GM21529 (cell line): ENCODE data around the gene SMOC2.
"Not testable (repeated sequence)": the region's sequence is repeated elsewhere in the genome, so short reads cannot be mapped to it uniquely, and the experiment has no call there.

ENCODE experiments used
- ATAC-seq: cut with Tn5 transposase; IDR thresholded peaks from one replicate; pipeline ENCODE4 v1.9.1; 2021; ENCODE audit not compliant: unreplicated experiment

Gene SMOC2

DNA sequence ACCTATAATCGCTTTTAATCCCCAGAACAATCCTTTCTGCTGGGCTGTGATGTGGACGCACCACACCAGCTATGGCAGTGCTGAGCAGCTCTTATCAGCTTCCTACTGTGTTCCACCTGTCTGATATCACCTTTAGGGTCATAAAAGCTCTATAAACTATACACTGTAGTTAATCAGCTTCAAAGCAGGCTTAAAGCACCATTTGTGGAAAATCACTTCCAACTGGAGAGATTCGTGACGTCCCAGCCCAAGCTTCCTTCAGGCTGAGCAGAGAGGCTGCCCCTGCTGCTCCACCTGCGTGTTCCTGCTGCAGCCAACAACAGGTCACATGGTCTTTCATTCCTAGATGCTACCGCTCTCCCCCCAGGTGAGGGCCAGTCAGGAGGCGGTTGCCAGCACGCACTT is 156.5 kb downstream of the SMOC2 start:
- ATAC-seq: no peak

DNA sequence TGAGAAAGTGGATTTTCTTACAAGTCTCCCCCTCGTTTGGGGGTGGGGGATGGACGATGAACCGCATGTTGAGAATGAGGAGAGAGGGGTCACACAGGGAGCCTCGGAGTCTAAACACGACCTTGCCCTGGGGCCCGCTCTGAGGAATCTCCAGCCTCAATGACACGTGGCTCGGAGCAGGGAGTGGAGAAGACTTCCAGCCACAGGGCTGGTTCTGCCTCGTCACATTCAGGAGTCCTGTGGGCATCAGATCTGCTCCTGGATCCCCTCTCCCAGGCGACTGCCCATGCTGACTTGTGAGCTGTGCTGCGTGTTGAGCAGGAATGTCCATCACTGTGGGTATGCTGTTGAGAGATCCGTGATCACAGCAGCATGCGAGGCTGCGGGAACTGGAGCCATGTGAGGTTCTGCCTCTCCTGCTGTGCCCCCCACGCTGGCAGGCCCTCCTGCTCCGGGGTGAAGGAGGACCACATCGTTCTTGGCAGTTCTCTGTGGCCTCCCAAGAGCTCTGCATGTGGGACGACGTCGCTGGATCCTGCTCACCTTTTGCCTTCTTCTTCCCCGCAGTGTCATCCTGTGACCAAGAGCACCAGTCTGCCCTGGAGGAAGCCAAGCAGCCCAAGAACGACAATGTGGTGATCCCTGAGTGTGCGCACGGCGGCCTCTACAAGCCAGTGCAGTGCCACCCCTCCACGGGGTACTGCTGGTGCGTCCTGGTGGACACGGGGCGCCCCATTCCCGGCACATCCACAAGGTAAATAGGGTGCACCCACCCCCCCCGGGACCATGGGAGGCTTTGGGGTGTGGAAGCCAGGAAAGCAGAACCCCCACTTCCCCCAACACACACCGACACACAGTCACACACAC is 157.5 kb downstream of the SMOC2 start:
- ATAC-seq: no peak

DNA sequence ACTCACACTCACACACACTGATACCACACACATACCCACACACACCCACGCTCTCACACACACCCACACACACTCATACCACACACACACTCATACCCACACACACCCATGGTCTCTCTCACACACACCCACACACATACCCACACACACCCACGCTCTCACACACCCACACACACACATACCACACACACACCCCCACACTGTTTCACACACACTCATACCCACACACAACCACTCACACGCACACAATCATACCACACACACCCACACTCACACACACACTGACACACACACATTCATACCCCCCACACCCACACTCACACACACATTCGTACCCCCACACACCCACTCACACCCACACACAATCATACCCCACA is 158.1 kb downstream of the SMOC2 start:
- no peak for ATAC-seq

DNA sequence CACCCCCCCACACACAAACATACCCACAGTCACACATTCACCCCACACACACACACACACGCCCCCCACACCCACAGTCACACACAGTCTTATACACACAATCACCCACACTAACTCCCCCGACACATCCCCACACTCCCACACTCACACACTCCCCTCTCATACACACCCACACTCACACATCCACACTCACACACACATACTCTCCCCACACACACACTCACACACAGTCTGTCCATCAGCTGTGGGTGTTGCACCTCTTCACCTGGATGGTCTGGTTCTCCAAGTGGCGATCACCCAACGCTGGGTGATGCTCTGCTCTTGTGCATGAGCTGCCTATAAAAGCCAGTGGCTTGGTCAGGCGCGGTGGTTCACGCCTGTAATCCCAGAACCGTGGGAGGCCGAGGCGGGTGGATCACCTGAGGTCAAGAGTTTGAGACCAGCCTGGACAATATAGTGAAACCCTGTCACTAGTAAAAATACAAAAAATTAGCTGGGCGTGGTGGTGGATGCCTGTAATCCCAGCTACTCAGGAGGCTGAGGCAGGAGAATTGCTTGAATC is 158.9 kb downstream of the SMOC2 start:
- no peak for ATAC-seq

DNA sequence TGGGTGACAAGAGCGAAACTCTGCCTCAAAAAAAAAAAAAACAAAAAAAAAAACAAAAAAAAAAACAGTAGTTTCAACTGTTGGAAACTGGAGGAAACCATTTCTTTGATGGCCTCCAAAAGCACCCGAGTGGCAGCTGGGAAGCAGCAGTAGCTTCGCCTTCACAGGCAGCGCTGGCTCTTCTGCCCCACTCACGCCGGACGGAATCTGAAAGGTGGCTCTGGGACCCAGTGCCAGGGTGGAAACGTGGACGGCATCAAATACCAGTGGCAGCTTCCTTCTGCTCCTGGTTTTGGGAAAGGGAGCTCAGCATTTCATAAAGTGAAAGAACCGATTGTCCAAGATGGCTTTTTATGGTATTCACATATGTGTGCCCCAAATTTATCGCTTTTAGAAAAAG is 159.4 kb downstream of the SMOC2 start:
- ATAC-seq: no peak

DNA sequence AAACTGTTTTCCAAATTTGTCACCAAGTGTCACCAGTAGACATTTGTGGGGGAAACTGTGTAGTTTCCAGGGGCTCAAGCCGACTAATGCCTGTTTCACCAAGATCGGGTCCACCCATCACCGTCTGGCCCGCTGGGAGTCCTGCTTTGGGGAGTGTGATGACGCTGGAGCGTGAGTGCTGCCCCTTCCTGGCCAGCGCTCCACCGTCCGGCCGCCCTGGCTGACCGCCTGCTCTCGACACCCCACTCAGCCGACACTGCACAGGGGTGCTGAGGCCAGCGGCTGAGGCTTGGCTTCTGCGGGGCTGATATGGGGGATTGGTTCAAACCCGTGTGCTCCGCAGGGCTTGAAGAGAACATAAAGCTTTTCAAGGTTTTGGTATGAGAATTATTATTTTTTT is 160.1 kb downstream of the SMOC2 start:
- ATAC-seq: no peak

DNA sequence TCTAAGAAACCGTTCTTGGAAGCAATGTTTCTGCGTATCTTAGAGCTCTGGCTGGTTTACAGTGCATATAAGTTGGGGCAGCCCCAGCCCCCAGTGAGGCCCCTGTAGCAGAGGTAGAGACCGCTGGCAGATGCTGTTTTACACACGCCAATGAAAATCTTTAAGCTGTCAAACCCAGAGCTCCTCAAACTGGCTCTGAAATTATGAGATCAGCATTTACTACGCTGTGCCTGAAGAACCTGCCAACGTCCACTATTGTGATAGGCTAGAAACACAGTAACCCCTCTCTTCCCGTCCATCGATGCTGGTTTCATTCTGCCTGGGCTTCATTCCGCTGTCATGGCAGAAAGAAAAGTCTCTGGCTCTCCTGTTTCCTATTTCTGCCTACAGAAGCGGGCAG is 160.6 kb downstream of the SMOC2 start:
- no peak for ATAC-seq

DNA sequence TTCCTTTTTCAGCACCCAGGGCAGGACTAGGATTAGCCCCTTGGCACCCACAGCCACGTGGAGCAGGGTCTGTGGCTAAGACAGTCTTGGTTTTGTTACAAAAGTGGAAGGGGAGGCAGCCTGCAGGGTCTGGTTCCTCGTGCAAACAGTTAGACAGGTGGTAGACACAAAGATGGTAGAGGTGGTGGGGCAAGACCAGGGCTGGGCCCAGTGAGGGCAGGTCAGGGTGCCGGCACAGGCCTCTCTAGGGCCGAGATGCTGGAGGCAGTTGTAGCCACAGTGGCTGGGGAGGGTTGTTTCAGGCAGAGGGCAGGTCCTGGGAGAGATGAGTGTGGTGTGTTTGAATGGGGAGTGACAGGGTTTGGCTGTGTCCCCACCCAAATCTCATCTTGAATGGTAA is 161.6 kb downstream of the SMOC2 start:
- no peak for ATAC-seq

DNA sequence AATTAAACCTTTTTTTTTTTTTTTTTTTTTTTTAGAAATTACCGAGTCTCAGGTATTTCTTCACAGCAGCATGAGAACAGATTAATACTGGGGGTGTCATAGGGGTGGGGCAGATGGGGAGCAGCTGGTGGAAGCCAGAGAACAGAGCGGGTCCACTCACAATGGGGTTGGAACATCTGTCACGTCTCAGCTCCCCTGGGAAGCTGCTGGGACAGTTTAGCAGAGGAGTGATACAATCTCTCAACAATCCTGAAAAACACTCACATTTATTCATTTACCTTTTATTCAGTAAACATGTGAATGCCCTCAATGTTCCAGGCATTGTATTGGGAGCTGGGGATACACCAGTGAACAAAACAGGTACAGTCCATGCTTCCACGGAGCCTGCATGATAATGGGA is 162.2 kb downstream of the SMOC2 start:
- ATAC-seq: no peak

DNA sequence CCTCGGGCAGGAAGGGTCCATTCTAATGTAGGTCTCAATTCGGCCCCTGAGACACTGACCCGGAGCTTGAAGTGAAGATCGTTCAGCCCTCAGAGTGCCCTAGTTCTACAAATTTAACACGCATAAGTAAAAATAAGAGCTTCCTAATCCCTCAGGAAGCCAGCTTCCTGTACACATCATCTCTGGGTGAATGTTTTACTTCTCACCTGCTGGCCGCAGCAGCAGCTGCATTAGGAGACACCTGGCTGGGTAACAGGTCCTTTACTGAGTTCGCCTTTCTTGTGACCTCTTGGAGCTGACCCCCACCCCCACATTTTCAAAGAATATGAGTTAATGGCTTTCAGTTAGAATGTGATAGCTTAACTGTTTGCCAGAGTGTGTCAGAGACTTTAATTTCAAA is 165.0 kb downstream of the SMOC2 start:
- ATAC-seq: no peak

DNA sequence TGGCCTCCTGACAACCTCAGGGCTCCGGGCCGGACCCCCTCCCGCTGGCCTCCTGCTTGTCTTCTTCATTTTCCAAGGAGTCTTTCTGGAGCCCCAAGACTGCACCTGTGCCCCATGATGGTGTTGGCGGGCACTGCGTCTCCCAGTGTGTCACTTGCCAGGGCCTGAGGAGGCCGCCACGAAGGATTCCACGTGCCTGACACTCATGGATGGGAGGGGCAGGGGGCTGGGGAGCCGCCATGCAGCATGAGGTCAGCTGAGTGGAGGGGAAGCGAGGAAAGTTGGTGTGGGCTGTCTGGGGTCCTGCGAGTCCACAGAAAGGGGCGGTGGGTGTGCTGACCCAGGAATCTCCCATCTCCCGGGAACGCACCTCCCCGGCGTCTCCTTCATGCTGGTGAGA is 165.7 kb downstream of the SMOC2 start:
- no peak for ATAC-seq

DNA sequence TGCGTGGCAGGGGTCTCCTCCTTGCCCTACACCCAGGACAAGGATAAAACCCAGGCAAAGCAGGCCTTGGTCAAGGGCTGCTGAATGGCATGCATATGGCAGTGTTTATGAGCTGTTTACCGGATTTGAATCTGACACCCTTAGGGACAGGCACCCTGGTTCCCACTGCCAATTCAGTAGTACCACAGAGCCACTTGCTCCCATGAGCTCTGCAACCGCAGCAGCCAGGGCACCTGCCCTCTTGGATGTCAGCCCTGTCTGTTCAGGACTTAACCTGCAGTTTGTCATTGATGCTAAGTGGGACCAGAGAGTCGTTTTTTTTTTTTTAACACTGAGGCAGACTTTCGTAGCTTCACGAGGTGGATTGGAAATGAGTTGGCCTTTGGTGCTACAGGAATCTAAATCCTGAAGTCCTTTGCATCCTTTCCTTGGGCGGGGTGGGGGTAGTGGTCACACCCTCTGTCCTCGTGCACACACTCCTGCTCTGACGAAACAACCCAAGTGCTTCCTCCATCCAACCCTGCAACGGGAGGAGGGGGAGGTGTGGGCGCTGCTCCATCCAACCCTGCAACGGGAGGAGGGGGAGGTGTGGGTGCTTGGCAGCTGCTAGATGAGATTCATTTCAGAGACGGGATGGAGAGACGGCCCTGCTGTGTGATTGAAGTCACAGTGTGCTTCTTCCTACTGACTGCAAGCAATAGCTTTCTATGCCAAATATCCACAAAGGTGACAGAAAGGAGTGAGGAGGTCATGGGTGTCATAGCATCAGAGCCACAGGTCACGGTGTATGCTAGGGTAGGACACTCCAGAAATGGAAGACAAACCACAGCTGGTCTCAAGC is 166.5 kb downstream of the SMOC2 start:
- no peak for ATAC-seq

DNA sequence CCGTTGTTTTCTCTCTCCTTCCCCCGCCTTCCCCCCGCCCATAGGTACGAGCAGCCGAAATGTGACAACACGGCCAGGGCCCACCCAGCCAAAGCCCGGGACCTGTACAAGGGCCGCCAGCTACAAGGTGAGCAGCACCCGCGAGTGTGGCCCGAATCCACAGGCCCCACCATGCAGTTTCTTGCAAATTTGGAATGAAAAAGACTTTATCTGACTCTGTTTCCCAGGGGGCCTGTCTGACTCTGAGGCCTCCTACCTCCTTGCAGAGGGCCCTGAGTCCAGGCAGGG is 167.1 kb downstream of the SMOC2 start:
- ATAC-seq: no peak

DNA sequence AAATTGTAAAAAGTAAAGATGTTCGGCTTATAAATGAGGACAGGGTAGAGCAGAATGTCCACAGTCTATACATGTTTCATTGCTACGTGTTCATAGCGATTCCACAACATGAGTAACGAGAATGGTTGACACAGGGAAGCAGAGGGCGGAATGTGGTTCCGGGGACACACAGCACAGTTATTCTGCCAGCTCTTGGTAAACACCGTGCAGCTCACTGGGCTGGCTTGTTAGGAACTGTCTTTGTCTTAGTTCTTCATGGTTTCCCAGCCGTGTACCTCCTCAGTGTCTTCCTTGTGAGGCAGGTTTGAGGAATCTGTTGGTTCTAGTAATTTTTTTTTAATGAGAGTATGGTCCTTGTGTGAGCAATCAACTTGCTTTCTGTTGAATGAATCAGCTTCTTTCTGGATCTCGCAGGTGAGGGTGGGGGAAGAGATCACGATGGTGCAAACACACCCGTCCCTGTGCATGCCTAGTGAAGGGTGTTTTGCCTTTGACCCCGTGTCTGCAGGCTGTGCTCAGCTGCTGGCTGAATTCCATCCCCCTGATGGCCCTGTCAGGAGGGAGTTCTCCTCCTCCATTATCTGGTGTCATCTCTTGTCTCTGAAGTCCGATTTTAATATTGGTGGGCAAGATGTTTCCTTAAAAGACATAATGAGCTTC is 168.2 kb downstream of the SMOC2 start:
- ATAC-seq: no peak

DNA sequence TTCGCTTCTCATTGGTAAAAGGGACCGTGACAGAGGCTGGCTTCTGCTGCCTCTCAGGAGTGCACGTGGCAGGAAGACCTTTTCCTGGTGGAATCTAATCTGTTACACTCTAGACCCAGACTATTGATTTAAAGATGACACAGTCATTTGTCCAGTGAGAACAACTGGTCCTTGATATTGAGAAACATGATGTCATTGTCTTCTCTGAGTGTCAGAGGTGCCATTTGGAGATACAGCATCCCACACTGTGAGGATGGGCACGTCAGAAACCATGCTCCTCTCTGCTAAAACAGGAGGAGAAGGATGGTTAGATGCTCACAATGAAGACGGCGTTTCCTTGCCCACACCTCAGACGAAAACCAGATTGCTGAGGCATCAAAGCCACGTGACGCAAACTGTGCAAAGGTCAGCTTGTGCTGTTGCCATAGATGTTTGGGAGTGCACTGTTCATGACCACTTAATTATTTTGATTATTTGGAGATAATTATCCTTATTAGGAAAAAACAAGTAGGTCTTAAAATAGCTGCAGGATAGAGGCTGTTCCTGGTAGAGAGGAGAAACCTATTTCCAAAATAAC is 169.0 kb downstream of the SMOC2 start:
- ATAC-seq: no peak

DNA sequence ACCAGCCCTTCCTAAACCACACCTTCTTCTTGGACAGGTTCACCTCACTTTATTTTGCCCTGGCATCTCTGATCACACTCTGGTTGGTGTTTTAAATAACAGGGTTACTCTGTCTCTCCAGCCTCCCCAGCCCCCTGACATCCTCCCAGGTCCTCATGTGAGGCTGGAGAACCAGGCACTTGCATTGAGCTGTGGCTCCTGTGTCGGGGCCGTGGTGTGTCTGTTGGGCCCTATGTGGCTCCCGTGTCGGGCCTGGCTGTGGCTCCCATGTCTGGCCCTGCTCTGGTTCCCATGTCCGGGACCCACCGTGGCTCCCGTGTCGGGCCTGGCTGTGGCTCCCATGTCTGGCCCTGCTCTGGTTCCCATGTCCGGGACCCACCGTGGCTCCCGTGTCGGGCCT is 170.0 kb downstream of the SMOC2 start:
- ATAC-seq: not testable (repeated sequence)

DNA sequence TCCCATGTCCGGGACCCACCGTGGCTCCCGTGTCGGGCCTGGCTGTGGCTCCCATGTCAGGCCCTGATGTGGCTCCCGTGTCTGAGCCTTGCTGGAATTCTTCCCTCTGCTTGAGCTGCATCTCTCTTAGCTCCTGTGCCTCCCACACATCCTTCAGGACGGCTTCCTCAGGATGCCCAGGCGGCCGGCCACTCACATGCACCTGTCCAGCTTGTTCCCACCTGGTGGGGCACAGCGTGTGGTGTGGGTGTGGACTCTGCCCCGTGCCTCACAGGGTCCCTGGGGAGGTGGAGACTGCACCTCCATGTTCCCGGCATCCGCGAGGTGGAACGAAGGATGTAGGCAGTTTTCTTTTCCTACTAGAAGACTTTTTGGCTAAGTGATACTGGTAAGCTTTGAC is 170.7 kb downstream of the SMOC2 start:
- ATAC-seq: no peak

DNA sequence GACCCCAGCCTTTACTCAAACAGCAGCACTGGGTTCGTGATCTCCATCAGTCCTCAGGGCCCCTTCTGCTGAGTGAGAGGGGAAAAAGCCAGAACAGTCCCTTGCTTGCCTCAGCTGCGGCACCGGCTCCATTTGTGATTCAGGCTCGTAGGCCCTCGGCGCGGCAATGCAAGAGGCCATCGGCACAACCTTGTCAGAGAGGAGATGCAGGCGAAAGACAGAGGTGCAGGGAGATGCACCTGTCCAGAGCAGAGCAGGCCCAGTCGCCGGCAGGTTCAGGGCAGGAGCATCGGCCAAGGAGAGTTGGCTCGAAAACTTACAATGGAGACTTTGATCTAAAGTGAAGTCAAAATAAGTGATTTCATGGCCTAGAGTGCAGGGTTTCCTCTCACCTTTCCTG is 171.6 kb downstream of the SMOC2 start:
- ATAC-seq: no peak

DNA sequence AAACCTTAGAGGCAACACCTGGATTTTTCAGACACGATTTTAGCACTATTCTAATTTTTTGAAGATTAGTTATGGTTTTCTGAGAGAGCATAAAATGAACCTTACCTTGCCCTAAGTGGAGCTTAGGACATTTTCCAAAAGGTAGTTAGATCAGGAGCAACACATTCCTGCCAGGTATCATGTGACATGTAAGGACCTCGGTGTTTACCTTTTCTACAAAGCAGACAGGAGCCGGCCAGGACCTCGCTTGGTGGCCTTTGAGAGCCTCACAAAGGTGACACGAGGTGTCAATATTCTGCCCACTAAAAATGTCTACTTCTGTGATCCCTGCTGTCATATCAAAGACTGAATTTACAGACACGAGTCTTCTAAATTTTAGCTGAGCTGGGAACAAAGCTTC is 174.9 kb downstream of the SMOC2 start:
- no peak for ATAC-seq

DNA sequence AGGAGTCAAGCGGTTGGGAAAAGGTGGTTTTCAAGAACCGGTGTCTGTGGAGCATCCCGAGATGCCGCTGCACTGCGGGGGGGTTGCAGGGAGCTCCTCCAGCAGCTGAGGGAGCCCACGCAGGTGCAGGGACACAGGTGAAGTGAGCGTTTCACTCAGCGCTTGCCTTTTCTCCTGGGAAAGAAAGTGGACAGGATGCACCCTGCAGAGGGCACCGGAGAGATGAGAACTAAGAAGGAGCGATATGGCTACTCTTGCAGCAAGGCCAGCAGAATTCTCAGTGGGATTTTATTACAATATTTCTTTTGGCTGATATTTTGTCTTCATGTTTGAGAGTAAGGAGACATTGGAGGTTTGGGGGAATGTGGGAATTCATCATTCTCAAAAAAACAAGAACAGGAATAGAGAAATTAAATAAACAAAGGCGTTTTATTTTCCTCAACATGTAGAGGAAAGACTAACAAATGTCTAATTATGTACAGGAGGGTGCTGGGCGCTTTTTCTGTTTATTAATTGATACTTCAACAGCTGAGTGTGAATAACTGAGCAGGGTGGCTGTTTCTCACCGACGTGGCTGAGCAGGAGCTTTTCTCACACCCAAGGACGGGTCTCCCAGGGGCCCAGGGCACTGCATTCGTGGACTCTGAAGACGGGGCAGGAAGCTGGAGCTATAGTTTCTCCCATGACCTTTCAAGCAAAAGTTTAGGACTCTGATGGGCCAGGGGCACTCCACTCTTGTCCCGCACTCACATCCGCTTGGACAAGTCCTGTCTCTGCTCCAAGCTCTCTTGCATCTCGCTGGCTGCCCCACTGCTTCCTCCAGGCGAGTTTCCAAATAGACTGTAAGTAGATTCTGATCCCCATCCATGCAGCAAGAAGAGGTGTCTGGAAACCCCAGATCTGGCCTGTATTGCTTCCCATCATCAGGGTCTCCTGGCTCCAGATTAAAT is 176.1 kb downstream of the SMOC2 start:
- no peak for ATAC-seq
